Bone marrow (tissue), 2 donors: ENCODE results near the gene KCNN3.

Experiments used
- DNase-seq, 2 donors: peaks; one replicate each; lab custom pipeline; 2025; lab: John Stamatoyannopoulos, UW

Gene KCNN3

DNA sequence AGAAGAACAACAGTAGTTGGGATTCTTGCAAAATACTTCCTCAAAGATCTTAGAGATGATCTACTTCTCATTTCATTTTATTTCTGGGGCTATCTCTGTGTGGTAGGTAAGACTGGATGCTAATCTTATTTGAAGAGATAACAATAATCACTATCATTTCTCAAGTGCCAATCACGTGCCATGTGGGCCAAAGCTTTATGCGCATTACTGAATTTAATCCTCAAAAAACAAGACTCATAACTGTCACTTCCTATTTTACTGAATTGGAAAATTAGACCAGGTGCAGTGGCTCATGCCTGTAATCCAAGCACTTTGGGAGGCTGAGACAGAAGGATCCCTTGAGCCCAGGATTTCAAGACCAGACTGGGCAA lies 121.7 kb downstream of the KCNN3 start:
- DNase-seq = no peak

DNA sequence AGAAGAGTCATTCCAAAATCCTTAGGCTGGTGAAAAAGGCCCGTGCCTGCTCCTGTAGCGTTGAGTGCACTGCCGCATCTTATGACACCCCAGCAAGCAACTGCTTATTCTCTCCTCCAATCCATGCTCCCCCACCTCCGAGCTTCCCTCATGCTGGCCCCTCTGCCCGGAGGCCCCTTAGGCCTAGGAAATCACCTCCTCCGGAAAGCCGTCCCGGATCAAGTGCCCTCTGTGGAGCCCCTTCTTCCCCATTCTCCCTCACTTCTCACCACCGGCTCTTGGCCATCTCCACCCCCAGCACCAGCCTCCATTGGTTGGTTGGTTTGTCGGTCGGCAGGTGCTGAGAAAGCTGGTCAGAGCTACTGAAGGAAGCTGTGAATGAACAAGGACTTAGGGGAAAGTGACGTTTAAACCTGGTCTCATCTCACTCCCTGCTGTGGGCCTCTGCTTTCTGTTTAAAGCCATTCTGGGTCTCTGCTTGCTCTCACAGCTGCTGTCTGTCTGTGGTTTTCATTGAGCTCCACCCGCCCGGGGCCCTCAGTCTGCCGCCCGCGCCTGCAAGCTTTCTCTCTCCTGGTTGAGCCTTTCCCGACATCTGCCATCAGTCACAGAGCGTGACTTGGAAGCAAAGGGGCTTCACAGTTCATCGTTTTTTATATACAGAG lies 122.2 kb downstream of the KCNN3 start:
- peak in 1 of 2 donors; percentile 34 for DNase-seq

DNA sequence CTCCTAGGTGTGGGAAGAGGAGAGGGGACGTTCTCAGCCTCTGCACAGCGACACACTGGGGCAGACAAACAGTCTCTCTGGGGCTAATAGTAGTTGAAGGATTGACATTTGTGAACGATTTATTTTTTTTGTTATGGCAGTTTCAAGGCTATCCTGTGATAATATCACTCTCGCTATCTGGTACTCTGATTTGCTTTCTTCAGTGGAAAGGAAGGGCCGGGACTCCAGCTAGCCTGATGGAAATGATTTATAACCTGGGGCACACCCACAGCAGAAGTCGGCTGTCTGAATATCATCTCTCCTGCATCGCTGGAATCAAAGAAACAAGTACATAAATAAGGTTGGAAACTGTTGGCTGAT lies 122.7 kb downstream of the KCNN3 start:
- no peak for DNase-seq

DNA sequence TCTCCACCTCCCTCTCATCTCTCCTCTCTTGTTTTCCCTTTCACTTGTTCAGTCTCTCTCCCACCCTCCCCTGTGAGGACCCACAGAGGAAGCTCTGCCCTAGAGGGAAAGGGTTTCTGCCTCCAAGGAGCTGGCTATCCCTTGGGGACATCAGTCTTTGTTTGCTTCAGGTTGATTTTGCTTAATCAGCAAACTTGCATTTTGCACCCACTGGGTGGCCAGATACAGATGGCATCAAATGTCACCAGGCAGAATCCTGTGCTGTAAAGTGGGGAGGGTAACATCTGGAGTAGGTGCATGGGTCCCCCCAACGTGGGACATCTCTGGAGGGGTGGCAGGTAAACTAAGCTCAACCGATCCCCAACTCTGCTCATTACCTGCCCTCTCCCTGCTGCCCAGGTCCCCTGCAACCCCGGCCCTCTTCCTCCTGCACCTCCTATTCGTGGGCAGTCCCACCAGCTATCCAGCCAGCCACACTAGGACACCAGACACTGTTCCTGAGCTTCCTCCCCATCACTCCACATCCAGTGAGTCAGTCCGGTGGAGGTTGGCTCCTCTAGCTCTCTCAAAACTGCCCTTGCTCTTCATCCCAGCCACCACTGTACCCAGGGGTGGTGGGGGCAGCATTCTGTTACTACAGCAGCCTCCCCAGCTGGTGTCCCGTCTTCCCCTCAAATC lies 123.3 kb downstream of the KCNN3 start:
- DNase-seq = no peak

DNA sequence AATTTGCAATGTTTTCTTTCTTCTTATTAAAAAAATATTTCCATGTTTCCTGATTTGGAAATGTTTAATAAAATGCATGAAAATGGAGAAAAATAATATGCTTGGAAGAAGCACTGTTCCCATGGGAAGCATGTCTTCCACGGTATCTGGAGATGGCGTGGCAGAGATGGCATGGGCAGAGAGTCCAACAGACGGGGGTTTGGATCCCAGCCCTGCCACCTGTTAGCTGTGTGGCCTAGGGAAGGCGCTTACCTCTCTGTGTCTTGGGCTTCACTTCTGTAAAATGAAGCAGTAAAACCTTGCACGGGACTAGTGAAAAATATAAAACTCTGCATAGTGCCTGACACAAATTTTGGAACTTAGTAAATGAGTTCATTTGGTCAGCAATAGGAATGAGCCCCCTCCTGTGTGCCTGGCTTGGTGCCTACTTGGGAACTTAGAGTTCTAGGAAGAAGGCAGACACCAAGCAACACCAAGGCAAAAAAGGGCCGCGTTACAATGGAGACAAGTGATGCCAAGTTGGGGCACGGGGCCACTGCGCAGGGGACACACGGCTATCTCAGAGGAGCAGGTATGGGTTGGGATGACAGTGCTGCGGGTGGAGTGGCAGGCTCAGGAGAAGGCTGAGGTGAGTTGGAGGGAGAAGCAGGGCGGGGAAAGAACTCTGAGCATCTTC lies 124.2 kb downstream of the KCNN3 start:
- no peak for DNase-seq

DNA sequence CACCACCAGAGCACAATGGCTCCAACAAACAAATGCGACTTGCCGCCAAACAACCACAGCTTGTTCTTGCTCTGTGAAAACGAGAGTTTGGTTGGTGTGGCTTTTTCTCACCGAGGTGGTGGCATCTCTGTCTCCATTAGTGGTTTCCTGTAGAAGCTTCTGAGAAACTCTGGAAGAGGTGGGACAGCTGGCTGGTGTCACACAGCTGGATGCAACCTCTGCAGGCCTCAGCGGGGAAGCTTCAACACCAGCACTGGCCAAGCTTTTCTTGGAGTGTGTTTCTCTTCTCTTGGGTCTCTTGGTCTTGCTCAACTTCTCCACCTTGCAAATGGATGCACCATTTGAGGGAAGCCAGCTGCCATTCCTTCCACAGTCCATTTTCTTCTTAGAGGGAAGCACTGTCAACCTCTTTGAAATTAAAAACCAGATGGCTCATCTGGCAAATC lies 124.8 kb downstream of the KCNN3 start:
- no peak for DNase-seq

DNA sequence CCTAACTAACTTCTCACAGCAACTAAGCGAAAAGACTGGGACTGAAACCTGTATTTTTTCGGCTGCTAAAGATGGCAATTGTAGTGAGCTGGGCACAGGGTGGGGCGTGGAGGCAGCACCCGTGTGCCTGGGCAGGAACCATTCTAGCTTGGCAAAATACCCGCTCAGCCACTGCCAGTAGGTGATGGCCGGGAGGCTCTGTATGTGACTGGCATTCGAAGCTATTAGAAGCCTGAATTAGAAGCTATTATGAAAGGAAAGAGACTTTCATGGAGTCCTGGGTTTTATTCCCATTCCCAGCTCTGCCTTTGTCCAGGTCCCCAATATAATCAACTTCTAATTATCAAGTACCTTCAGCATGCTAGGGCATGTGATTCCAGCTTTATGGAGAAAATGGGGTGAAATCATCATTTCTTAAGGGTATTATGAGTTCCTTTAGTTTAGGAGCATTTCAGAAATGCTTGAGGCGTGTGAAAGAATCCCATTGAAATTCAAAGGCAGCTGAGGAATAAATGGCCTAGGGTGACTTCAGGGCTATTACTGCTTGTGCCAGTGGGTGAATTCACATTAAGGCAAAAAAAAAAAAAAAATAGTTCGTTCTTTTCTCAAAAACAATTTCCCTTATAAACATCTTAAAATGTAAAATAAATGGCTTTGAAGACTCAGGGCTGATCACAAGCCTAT lies 125.6 kb downstream of the KCNN3 start:
- DNase-seq = no peak

DNA sequence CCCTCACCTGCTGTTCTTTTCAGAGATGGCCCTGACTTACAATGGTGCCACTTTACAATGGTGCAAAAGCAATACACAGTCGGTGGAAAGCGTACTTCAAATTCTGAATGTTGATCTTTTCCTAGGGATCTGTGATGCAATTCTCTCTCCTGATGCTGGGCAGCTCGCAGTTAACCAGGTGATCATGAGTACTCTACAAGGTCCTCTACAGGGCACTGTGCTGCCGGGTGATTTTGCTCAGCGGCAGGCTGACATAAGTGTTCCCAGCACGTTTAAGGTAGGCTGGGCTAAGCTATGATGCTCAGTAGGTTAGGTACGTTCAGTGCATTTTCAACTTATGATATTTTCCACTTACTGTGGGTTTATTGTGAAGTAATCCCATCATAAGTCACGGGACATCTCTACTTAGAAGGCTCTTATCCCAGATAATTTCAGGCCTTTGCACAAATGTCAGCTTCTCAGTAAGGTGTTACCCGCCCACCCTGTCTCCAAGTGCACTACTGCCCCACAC lies 126.5 kb downstream of the KCNN3 start:
- DNase-seq = no peak

DNA sequence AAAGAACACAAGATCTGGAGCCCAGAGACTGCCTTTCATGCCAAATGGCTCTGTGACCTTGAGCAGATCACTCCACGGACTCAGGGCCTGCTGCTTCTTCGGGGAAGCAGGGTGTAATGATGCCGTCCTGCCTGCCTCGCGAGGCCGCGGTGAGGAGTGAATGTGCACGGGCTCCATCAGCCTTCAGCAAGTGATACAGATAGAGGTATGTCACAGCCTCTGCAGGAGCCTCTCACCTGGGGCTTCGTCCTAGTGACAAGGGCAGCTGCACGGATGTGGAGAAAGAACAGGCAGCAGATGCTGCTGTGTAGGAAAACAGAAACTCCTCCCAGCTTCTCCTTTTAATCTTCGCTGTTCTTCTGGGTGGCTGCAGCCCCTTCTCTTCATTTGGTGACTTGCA lies 127.5 kb downstream of the KCNN3 start:
- DNase-seq = no peak

DNA sequence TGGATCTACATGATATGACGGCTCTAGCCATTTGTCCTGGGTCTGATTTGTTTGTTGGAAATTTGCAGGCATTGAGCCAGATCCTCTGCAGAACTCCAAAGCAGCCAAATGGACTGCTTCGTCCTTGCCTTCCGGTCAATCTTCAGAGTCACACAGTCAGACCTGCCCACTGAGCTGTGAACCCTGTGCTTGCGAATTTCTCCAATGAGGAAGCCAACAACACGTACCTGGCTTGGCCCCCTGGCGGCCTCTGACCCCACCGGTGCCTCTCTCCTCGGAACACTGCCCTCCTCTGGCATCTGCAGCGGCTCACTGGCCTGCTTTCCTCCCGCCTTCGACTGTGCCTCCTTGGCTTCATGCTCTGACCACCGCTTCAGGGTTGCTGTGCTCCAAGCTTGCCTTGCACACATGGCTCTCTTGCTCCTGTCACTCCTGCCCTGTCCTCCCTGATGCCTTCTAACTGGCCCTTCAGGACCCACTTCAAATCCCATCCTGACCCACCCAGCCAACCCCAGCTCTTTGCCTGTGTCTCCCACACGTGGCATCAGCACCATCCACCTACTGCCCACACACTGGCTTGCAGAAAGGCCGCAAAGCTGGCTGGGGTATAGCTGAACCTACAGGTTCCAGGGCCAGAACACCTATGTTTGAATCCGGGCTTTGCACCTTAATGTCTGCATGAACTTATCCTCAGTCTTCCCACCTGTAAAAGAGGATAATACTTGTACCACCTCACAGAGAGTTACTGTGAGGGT lies 128.2 kb downstream of the KCNN3 start:
- DNase-seq = no peak

DNA sequence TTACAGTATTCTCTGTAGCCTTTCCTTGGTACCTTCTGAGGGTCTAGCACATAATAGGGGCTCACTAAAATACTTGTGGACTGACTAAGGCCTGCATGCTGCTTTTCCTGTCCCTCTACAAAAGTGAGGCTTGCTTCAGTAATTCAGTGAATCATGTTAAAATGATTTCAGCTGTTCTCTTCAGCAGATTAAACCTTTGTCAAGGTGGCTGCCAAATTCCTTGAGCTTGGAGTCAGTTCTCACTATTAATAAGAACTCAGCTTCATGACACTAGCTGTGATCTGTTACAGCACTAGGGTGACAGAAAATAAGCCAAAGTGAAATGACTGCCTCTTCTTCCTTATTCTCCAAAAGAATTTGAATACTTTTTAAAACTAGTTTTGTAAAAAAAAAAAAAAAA lies 128.8 kb downstream of the KCNN3 start:
- DNase-seq = no peak

DNA sequence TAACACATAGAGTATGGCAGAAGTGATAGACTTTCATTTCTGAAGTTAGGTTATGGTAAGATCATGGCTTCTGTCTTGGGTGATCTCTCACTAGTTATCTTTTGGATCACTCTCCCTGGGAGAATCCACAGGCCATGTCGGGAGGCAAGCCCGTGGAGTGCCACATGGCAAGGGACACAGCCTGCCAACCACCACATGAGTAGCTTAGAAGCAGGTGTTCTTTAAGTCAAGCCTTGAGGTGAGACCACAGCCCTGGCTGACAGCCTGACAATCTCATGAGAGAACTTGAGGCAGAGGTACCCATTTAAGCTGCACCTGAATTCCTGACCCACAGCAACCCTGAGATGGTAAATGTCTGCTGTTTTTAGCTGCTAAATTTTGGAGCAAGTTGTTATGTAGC lies 130.4 kb downstream of the KCNN3 start:
- no peak for DNase-seq

DNA sequence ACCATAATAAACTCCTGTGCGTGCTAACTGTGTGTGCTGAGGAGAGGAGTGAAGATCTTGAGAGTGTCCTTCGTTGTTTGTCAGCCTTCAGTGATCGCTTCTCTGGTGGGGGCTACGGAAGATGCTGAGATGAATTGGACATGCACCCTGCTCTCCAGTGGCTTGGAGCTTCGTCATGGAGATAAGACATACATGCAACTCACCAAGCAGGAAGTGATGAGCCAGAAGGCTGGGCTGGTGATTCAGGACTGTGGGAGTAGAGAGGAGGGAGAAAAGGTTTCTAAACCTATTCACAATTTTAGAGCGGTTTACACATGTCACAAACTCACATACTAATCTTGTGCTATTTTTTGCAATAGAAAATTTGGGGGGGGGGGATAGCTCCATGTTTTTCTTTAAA lies 133.2 kb downstream of the KCNN3 start:
- peak in 1 of 2 donors; percentile 53 for DNase-seq

DNA sequence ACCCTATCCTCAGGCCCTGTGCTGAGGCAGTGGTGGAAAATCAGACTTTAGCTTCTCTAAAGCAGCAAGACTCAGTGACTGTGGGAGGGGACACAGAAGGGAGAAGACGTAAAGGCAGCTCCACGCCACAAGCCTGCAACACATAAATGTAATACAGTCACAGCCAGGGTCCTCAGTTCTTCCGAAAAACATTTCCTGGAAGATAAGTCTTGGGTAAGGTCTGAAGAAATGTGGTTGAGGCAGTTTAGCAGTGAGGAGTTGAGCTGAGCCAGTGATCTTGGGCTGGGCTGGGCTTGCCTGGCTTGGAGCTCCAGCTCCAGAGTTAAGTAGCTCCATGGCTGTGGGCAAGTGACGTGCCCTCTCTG lies 134.3 kb downstream of the KCNN3 start:
- no peak for DNase-seq

DNA sequence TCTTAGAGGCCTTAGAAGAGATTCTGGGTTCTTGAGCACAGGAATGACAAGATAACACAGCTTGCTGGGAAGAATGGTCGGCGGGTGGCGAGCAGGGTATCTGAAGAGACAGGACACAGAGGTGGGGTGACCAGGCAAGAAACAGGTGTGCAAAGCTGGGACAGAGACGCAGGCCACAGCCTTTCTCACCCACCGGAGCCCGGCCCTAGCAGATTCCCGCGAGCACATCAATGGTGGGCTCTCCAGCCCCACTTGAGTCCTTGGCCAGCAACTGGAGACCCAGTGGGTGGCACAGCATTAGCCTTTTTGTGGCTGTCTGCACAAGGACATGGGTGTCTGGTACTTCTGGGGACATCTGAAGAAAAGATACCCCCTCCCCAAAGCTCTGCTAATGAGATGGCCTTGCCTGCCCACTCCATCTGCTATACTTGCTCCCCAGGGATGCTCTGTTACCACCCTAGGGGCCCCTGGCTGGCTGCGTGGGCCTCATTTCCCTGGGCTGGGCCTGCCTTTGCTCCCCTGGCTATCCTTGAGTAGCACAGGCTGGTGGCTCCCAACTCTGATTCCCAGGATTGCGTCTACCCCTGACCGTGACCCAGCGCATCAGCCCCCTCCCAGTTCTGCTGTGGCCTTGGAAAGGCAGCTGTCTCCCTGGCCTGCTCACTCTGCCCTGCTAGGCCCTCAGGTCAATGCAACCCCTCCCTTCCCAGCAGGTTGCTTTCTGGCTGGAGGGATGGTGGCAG lies 134.8 kb downstream of the KCNN3 start:
- DNase-seq = no peak

DNA sequence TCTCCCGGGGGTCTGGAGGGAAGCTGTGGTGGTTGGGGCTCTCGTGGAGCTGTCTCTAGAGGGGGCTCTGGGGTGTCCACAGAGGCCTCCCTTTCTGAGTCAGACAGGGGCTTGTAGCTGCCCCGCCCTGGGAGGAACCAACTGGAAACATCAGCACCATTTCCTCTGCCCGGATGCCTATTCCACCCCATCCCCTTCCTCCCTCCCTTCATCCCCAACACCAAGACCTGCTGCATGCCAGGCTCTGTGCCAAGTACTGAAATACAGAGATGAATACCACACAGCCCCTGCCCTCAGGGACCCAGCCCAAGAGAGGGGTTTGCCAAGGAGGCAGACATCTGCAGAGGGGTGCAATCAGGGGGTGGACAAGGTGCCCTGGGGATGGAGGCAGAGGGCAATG lies 136.5 kb downstream of the KCNN3 start:
- DNase-seq = no peak

DNA sequence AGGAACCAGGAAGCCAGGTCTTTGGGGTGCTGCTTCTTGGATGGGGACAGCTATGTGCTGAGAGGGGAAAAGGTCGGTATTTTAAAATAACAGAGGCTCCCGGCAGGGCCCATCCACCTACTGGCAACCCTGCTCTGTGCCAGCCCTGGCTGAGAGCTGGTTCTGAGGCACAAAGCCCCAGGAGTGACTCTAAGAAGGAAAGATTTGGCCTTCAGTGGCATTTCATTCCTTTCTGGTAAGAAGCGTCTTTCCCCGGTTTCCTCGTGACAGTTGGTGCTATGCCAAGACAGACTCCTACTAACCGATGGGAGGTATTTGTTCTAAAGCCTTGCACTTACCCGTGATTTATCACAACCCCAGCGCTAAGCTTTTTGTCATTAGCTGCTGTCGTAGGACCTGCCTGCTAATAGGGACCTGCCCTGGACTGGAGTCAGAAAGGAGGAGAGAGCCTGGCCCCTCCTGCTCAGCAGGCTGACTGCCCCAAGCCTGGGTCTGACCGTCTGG lies 139.0 kb downstream of the KCNN3 start:
- no peak for DNase-seq

DNA sequence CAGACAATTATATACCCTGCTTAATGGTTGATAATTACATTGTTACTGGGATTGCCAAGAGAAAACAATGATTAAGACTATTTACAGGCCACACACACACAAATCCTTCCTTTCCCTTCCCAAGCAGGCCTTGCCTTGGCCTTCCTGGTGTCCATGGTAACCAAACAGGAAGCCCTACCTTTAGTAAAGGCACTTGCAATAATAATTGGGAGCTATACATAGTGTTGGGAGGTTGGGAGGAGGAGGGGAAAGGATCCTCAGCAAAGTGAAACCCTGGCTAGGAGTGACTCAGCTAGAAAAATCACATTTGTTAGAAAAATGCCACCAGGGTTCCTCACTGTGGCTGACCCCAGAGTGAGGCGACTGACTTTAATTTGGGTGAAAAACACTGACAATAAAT lies 139.8 kb downstream of the KCNN3 start:
- DNase-seq = no peak

DNA sequence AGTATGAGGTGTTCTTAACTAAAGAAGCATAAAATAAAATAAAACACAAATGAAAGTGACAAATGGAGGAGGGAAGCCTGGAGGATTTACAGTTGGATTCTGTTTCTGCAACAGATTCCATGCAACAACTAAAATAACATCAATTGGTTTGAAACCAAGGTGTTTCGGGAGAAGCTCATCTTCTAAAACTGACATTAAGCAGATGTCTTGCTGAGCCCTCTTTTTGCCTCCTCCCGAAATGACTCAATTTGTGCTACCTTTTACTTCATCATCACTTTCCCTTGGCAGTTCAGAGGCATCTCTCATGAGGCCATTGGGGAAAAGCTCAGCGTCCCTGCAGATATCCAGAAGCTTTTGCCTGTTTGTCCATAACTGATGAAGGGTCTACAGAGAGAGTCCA lies 140.5 kb downstream of the KCNN3 start:
- DNase-seq = no peak

DNA sequence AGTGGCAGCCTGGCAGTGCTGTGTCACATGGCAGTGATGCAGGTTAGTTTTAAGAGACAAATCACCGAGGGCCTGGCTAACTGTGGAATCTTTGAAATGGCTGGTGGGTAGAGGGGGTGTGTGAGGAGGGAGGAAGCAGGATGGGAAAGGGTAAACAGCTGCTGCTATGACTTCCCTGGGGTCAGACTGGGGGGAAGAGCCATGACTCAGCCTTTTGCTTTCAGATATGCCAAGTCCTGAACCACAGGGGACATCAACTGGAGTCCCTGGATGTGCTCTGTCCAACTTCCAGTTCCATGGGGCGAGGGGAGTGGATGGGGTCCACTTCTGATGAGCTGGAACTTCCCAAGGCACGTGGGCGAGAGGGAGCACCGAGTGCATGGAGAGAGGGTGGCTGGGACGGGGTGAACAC lies 141.0 kb downstream of the KCNN3 start:
- peak in 1 of 2 donors; percentile 54 for DNase-seq
